ENCODE data around the gene RNF223.

The RNF223 gene

GRCh38 chr1:1023700-1024099, 50.4 kb downstream of the RNF223 start:
- no peak for DNase-seq

GRCh38 chr1:1022302-1023009, 51.6 kb downstream of the RNF223 start:
- no peak for DNase-seq

DNA sequence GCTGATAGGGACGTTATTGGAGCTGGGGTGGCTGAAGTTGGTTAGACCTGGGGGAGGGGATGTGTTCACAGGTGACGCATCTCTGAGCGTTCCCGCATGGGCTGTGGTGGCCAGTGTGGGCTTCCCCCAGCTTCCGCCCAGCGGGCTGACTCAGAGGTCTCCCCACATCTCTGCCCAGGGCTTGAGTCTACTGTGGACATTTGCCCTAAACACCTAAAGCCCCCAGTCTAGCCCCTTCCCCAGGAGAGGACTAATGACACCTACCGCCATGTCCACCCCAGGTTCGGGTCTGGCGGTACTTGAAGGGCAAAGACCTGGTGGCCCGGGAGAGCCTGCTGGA, 52.2 kb downstream of the RNF223 start:
- no peak for DNase-seq

DNA sequence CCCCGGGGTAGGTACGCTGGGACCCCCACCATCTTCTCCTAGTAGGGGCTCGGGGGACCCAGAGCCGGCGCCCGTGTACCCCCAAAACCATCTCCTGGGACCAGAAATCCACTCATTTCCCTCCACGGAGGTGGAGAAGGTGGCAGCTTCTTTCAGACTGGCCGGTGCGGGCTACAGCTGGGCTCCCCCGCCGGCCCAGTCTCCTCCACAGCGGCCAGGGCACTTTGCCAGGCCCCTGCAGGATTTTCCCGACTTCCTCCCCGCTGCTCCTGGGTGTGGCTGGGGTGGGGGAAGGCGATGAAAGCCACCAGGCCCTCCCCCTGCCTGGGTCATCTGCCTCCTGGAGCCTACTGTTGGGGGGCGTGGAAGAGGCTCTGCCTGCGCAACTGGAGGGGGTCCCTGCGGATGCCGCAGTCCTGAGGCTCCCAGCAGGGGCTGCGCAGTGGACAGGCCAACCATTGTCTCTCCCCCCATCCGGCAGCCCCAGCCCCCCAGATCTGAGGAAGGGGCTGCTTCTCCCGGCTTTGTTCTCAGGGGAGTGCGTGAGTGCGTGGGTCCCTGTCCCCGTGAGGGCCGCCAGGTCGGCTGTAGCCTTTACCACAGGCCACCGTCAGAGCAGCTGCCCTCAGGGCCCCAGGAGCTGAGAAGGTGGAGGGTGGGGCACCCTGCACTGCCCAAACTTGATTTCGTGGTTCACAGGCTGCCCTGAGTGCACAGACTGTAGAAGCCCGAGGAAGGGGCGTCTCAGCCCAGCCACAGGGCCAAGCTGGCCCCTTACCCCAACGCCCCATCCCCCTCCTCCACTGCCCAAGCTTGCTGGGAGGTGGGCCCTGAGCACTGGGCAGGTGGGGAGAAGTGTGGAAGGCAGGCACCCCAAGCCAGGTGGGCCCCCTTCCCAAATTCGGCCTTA, 52.8 kb downstream of the RNF223 start:
- peak; percentile 64 for DNase-seq

All from DMS153 (cell line).